ENCODE data around the gene ETV2. TPM values are rescaled to one million over a fixed set of nuclear protein-coding genes. Genes with fewer than 3 reads are reported as not detected.
A peak's percentile ranks its signal among the peaks of the same experiment; 100 is the strongest.
"Not testable (repeated sequence)": the region's sequence is repeated elsewhere in the genome, so short reads cannot be mapped to it uniquely, and the experiment has no call there.

The ETV2 gene, protein sequence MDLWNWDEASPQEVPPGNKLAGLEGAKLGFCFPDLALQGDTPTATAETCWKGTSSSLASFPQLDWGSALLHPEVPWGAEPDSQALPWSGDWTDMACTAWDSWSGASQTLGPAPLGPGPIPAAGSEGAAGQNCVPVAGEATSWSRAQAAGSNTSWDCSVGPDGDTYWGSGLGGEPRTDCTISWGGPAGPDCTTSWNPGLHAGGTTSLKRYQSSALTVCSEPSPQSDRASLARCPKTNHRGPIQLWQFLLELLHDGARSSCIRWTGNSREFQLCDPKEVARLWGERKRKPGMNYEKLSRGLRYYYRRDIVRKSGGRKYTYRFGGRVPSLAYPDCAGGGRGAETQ
- under 1 TPM; 0.52 to 0.84 TPM for total RNA-seq

GRCh38 chr19:35641515-35642151 is at the start of gene ETV2:
Gene ETV2, plus strand, starts transcription at chr19:35641745. Its CDS starts 716 bp downstream, at chr19:35642461.
- intact Hi-C loops (cut with micrococcal nuclease), result loop anchor here (2.0 to 5.0 kb wide), 3 partner anchors 94 to 227 kb away; partner anchors contain the start of genes APLP1, ARHGAP33 and TMEM147
- peaks cover 9% of the 10 kb centered on the region for H3K36me3 Mint-ChIP-seq (ENCODE audit: low read depth)
- peak within 1 kb of the TSS; percentile 82 for H3K4me3 Mint-ChIP-seq
- H3K27me3 Mint-ChIP-seq (ENCODE audit: low read depth), result no peaks in the 10 kb centered on the region
- CTCF ChIA-PET, result no interaction called here
- H3K27ac Mint-ChIP-seq, result no peak within 1 kb of the TSS
- peak; percentile 63 for DNase-seq
- no peaks in the 10 kb centered on the region for H3K9me3 Mint-ChIP-seq
- H3K4me1 Mint-ChIP-seq (ENCODE audit: low read depth), result peaks cover 34% of the 10 kb centered on the region

- Mint-ChIP-seq H3K4me1 (ENCODE audit: low read depth) (peaks cover 3% of the 10 kb centered on the region), H3K36me3 (ENCODE audit: low read depth) (no peaks in the 10 kb centered on the region), H3K4me3 (no peak overlapping the region), H3K27me3 (ENCODE audit: low read depth) (no peaks in the 10 kb centered on the region), H3K27ac (no peak overlapping the region), H3K9me3 (no peaks in the 10 kb centered on the region)
- intact Hi-C loops (cut with micrococcal nuclease), result loop anchor here (1.0 kb wide), 2 partner anchors 43 to 82 kb away; no protein-coding TSS in a partner anchor
- CTCF ChIA-PET, result interaction anchor here (0.5 to 4.9 kb wide), 13 partner anchors 8 to 227 kb away, joined by 3 to 26 read pairs (median 4); partner anchors contain the start of gene COX6B1
- peak; percentile 35 for DNase-seq
These were observed 49.3 kb upstream of the ETV2 start for GRCh38 chr19:35592226-35592625.

DNA sequence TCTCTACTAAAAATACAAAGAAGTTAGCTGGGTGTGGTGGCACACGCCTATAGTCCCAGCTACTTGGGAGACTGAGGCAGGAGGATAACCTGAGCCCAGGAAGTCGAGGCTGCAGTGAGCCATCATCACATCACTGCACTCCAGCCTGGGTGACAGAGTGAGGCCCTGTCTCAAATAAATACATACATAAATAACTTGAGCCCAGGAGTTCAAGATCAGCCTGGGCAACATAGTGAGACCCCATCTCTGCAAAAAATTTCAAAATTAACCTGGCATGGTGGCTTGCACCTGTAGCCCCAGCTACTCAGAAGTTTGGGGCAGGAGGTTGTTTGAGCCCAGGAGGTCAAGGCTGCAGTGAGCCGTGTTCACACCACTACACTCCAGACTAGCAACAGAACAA is 46.5 kb upstream of the ETV2 start:
- H3K36me3 Mint-ChIP-seq (ENCODE audit: low read depth); CTCF ChIA-PET; H3K27ac Mint-ChIP-seq; H3K27me3 Mint-ChIP-seq (ENCODE audit: low read depth); H3K4me3 Mint-ChIP-seq; intact Hi-C loops (cut with micrococcal nuclease); H3K4me1 Mint-ChIP-seq (ENCODE audit: low read depth); H3K9me3 Mint-ChIP-seq; DNase-seq: not testable (repeated sequence)

DNA sequence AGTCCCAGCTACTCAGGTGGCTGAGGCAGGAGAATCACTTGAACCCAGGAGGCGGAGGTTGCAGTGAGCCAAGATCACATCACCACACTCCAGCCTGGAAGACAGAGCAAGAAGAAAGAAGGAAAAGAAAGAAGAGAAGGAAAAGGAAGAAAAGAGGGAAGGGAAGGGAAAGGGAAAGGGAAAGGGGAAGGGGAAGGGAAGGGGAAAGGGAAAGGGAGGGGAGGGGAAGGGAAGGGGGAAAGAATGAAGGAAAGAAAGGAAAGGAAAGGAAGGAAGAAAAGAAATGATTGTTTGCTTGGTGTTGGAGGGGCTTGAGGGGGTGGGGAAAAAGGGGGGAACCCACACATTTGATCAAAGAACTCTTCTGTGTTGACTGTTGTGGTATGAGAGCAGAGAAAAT is 45.6 kb upstream of the ETV2 start:
- no peak for DNase-seq
- no peaks in the 10 kb centered on the region for H3K27me3 Mint-ChIP-seq (ENCODE audit: low read depth)
- H3K4me1 Mint-ChIP-seq (ENCODE audit: low read depth), result peaks cover 3% of the 10 kb centered on the region
- CTCF ChIA-PET, result interaction anchor here (0.7 to 1.8 kb wide), 2 partner anchors 86 to 218 kb away, joined by 4 to 6 read pairs; no protein-coding TSS in a partner anchor
- H3K27ac Mint-ChIP-seq, result no peak overlapping the region
- no peaks in the 10 kb centered on the region for H3K9me3 Mint-ChIP-seq
- H3K36me3 Mint-ChIP-seq (ENCODE audit: low read depth), result no peaks in the 10 kb centered on the region
- no peak overlapping the region for H3K4me3 Mint-ChIP-seq
- intact Hi-C loops (cut with micrococcal nuclease), result loop anchor here (1.0 kb wide), 1 partner anchor 36 kb away; no protein-coding TSS in a partner anchor

GRCh38 chr19:35596366-35596999 is 45.1 kb upstream of the ETV2 start:
- Mint-ChIP-seq H3K27ac (no peak overlapping the region), H3K4me1 (ENCODE audit: low read depth) (peaks cover 3% of the 10 kb centered on the region), H3K9me3 (no peaks in the 10 kb centered on the region), H3K27me3 (ENCODE audit: low read depth) (no peaks in the 10 kb centered on the region), H3K4me3 (no peak overlapping the region), H3K36me3 (ENCODE audit: low read depth) (no peaks in the 10 kb centered on the region)
- intact Hi-C loops (cut with micrococcal nuclease), result loop anchor here (1.0 kb wide), 1 partner anchor 36 kb away; no protein-coding TSS in a partner anchor
- CTCF ChIA-PET, result interaction anchor here (1.8 kb wide), 1 partner anchor 86 kb away, joined by 6 read pairs; no protein-coding TSS in a partner anchor
- peak; percentile 18 for DNase-seq

GRCh38 chr19:35601971-35602370 is 39.6 kb upstream of the ETV2 start:
- Mint-ChIP-seq H3K36me3 (ENCODE audit: low read depth) (no peaks in the 10 kb centered on the region), H3K9me3 (no peaks in the 10 kb centered on the region), H3K27me3 (ENCODE audit: low read depth) (no peaks in the 10 kb centered on the region), H3K4me3 (no peak overlapping the region), H3K27ac (no peak overlapping the region), H3K4me1 (ENCODE audit: low read depth) (no peaks in the 10 kb centered on the region)
- DNase-seq, result no peak
- intact Hi-C loops (cut with micrococcal nuclease), result no loop called here
- CTCF ChIA-PET, result no interaction called here

DNA sequence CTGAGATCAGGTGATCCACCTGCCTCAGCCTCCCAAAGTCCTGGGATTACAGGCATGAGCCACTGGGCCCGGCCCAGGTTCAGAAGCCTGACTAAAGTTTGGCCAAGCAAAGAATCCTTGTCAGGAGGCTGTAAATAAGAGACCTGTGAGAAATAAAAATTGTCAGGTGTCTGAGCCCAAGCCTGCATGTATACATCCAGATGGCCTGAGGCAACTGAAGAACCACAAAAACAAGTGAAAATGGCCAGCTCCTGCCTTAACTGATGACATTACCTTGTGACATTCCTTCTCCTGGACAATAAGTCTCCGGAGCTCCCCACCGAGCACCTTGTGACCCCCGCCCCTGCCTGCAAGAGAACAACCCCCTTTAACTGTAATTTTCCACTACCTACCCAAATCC is 37.1 kb upstream of the ETV2 start:
- H3K27me3 Mint-ChIP-seq (ENCODE audit: low read depth); H3K27ac Mint-ChIP-seq; H3K36me3 Mint-ChIP-seq (ENCODE audit: low read depth); H3K4me1 Mint-ChIP-seq (ENCODE audit: low read depth); CTCF ChIA-PET; H3K4me3 Mint-ChIP-seq; DNase-seq; intact Hi-C loops (cut with micrococcal nuclease): not testable (repeated sequence)
- H3K9me3 Mint-ChIP-seq, result peaks cover 15% of the 10 kb centered on the region

DNA sequence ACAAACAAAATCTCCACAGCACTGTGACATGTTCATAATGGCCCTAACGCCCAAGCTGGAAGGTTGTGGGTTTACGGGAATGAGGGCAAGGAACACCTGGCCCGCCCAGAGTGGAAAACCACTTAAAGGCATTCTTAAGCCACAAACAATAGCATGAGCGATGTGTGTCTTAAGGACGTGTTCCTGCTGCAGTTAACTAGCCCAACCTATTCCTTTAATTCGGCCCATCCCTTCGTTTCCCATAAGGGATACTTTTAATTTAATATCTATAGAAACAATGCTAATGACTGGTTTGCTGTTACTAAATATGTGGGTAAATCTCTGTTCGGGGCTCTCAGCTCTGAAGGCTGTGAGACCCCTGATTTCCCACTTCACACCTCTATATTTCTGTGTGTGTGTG is 34.4 kb upstream of the ETV2 start:
- intact Hi-C loops (cut with micrococcal nuclease); H3K27me3 Mint-ChIP-seq (ENCODE audit: low read depth); DNase-seq; H3K36me3 Mint-ChIP-seq (ENCODE audit: low read depth); H3K27ac Mint-ChIP-seq; H3K4me3 Mint-ChIP-seq: not testable (repeated sequence)
- Mint-ChIP-seq H3K9me3 (peaks cover 15% of the 10 kb centered on the region), H3K4me1 (ENCODE audit: low read depth) (peaks cover 19% of the 10 kb centered on the region)
- CTCF ChIA-PET, result interaction anchor here (1.3 kb wide), 2 partner anchors 59 to 112 kb away, joined by 3 to 4 read pairs; no protein-coding TSS in a partner anchor

DNA sequence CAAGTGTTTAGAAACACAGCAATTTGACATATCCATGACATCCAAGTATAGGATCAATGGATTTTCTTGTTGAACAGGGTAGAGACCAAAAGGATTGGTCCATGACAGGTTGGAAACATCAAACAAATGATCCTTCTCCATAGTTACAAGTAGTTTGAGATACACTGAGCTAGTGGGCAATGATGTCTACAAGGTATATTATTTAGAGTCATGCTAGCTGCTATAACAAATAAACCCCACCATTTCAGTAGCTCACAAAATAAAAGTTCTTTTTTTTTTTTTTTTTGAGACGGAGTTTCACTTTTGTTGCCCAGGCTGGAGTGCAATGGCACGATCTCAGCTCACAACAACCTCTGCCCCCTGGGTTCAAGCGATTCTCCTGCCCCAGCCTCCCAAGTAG is 33.9 kb upstream of the ETV2 start:
- Mint-ChIP-seq H3K36me3 (ENCODE audit: low read depth) (peaks cover 3% of the 10 kb centered on the region), H3K27ac (no peak overlapping the region), H3K4me1 (ENCODE audit: low read depth) (peaks cover 19% of the 10 kb centered on the region), H3K4me3 (no peak overlapping the region), H3K9me3 (peaks cover 15% of the 10 kb centered on the region), H3K27me3 (ENCODE audit: low read depth) (no peaks in the 10 kb centered on the region)
- CTCF ChIA-PET, result interaction anchor here (0.9 to 1.3 kb wide), 2 partner anchors 10 to 59 kb away, joined by 3 to 4 read pairs; no protein-coding TSS in a partner anchor
- no peak for DNase-seq
- intact Hi-C loops (cut with micrococcal nuclease), result no loop called here

DNA sequence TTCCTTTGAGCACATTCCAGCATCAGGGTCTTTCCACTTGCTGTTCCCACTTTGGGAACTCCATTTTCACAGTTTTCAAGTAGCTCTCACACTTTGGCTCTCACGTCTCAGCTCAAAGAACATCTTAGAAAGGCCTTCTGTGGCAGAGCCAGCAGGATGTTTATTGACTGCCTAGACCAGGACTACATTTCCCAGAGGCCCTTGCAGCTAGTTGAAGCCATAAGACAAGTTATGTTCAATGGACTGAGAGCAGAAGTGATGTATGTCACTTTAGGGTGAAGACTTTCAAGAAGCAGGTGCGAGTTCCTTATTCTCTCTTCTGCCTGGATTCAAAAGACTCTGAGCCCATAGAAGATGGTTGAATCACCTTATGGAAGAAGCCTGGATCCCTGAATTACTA is 33.3 kb upstream of the ETV2 start:
- Mint-ChIP-seq H3K4me3 (no peak overlapping the region), H3K9me3 (peaks cover 15% of the 10 kb centered on the region), H3K36me3 (ENCODE audit: low read depth) (peaks cover 3% of the 10 kb centered on the region), H3K27me3 (ENCODE audit: low read depth) (no peaks in the 10 kb centered on the region), H3K27ac (no peak overlapping the region), H3K4me1 (ENCODE audit: low read depth) (peaks cover 20% of the 10 kb centered on the region)
- intact Hi-C loops (cut with micrococcal nuclease), result no loop called here
- CTCF ChIA-PET, result interaction anchor here (0.9 kb wide), 1 partner anchor 10 kb away, joined by 3 read pairs; no protein-coding TSS in a partner anchor
- no peak for DNase-seq

GRCh38 chr19:35609851-35610353 is 31.6 kb upstream of the ETV2 start:
- peaks cover 3% of the 10 kb centered on the region for H3K36me3 Mint-ChIP-seq (ENCODE audit: low read depth)
- H3K27me3 Mint-ChIP-seq (ENCODE audit: low read depth), result no peaks in the 10 kb centered on the region
- DNase-seq, result peak; percentile 68
- H3K4me1 Mint-ChIP-seq (ENCODE audit: low read depth), result peaks cover 26% of the 10 kb centered on the region
- CTCF ChIA-PET, result interaction anchor here (0.6 to 1.3 kb wide), 3 partner anchors 12 to 100 kb away, joined by 3 to 4 read pairs (median 3); no protein-coding TSS in a partner anchor
- intact Hi-C loops (cut with micrococcal nuclease), result no loop called here
- peaks cover 15% of the 10 kb centered on the region for H3K9me3 Mint-ChIP-seq
- H3K27ac Mint-ChIP-seq, result peak overlapping the region; percentile 74
- H3K4me3 Mint-ChIP-seq, result peak overlapping the region; percentile 12

- Mint-ChIP-seq H3K9me3 (peaks cover 13% of the 10 kb centered on the region), H3K4me3 (peak overlapping the region; percentile 86), H3K27me3 (ENCODE audit: low read depth) (no peaks in the 10 kb centered on the region), H3K36me3 (ENCODE audit: low read depth) (peaks cover 8% of the 10 kb centered on the region), H3K27ac (peak overlapping the region; percentile 87), H3K4me1 (ENCODE audit: low read depth) (peaks cover 26% of the 10 kb centered on the region)
- DNase-seq, result no peak
- intact Hi-C loops (cut with micrococcal nuclease), result loop anchor here (1.0 kb wide), 4 partner anchors 16 to 136 kb away; partner anchors contain the start of genes LIN37 and TMEM147
- CTCF ChIA-PET, result interaction anchor here (1.8 kb wide), 1 partner anchor 64 kb away, joined by 6 read pairs; no protein-coding TSS in a partner anchor
These were observed 29.4 kb upstream of the ETV2 start for GRCh38 chr19:35612224-35612558.
